GM18505 (cell line): ENCODE measurements around the gene EIF2D.
"Not testable (repeated sequence)": the region's sequence is repeated elsewhere in the genome, so short reads cannot be mapped to it uniquely, and the experiment has no call there.

Source experiments
- ATAC-seq: cut with Tn5 transposase; IDR thresholded peaks from one replicate; pipeline ENCODE4 v1.9.1; 2021; ENCODE audit not compliant: unreplicated experiment
- POLR2A ChIP-seq: IDR thresholded peaks from 4 replicates; pipeline ENCODE4 v1.6.1; 2011; ENCODE audit warnings: borderline replicate concordance; ENCODE audit not compliant: insufficient read depth, insufficient read length; ENCODE audit errors: extremely low read depth

The EIF2D gene

DNA sequence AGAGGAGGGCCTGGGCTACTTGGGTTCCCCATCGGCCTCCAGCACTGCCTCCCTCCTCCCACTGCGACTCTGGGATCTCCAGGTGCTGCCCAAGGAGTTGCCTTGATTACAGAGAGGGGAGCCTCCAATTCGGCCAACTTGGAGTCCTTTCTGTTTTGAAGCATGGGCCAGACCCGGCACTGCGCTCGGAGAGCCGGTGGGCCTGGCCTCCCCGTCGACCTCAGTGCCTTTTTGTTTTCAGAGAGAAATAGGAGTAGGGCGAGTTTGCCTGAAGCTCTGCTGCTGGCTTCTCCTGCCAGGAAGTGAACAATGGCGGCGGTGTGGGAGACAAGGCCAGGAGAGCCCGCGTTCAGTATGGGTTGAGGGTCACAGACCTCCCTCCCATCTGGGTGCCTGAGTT is 24.4 kb downstream of the EIF2D start:
- TF ChIP-seq POLR2A: no peak
- ATAC-seq: no peak

DNA sequence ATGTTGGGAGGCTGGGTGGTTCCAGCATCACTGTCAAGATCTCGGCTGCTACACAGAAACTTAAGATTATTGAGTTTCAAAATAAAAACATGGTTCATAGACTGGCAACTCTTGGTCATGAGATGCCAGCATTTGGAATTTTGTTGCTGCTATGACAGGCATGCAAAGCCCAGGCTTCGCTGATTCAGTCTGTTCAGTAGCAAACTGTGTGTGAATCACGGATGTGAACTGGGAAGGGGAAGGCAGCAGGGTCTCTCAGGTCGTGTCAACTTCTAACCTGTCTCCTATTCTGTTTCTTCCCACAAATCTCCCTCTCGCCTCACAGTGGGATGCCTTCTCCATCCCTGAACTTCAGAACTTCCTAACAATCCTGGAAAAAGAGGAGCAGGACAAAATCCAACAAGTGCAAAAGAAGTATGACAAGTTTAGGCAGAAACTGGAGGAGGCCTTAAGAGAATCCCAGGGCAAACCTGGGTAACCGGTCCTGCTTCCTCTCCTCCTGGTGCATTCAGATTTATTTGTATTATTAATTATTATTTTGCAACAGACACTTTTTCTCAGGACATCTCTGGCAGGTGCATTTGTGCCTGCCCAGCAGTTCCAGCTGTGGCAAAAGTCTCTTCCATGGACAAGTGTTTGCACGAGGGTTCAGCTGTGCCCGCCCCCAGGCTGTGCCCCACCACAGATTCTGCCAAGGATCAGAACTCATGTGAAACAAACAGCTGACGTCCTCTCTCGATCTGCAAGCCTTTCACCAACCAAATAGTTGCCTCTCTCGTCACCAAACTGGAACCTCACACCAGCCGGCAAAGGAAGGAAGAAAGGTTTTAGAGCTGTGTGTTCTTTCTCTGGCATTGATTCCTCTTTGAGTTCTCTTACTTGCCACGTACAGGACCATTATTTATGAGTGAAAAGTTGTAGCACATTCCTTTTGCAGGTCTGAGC is 25.5 kb downstream of the EIF2D start:
- no peak for ATAC-seq
- no peak for TF ChIP-seq POLR2A

DNA sequence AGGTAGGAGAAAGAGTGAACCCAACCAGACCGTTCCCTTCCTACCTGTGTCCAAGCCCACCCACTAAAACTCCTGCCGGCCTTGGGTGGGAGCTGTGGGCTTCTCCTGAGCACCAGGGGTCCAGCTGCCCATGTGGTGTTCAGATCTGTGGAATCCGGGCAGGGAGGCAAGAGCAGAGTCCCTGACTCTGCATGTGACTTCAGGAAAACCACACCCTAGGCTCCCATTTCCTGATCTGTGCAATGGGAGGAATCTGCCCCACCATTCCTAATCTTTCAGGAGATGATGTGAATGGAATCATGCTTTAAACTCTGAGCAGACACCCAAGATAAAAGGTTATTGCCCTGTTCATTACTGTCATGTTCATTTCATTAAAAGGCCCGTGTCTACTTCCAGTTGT is 27.6 kb downstream of the EIF2D start:
- TF ChIP-seq POLR2A: no peak
- ATAC-seq: no peak

DNA sequence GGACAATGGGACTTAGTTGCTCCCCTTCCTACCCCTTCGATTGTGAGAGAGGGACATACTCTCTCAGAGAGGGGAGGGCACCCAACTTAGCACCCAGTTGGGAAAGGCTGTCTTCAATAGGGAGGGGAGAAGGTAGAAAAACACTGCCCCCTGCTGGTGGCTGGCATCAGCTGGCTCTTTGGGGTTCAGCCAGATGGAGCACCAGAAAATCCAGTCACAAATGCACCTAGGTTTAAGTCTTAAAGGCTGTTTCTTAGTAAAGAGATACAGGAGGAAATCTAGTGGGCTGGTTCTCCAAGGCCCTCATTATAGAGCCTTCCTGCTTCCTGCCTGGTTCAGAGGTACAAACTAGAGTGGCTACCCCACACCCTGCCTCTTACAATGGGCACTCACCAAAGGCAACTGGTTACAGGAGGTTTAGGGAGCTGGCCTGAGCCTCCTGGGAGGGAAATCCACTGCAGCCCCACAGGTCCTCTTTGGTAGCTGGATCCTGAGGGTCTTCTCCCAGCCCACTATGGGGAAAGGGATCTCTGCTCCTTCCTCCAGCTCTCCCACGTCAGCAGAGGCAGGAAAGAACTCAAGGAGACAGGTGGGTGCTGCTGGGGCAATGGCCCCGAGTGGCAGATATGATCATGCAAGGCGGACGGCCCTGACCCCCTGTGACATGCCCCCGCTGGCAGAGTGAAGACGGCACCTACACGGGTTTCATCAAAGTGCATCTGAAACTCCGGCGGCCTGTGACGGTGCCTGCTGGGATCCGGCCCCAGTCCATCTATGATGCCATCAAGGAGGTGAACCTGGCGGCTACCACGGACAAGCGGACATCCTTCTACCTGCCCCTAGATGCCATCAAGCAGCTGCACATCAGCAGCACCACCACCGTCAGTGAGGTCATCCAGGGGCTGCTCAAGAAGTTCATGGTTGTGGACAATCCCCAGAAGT is 28.3 kb downstream of the EIF2D start:
- TF ChIP-seq POLR2A: no peak
- ATAC-seq: no peak

DNA sequence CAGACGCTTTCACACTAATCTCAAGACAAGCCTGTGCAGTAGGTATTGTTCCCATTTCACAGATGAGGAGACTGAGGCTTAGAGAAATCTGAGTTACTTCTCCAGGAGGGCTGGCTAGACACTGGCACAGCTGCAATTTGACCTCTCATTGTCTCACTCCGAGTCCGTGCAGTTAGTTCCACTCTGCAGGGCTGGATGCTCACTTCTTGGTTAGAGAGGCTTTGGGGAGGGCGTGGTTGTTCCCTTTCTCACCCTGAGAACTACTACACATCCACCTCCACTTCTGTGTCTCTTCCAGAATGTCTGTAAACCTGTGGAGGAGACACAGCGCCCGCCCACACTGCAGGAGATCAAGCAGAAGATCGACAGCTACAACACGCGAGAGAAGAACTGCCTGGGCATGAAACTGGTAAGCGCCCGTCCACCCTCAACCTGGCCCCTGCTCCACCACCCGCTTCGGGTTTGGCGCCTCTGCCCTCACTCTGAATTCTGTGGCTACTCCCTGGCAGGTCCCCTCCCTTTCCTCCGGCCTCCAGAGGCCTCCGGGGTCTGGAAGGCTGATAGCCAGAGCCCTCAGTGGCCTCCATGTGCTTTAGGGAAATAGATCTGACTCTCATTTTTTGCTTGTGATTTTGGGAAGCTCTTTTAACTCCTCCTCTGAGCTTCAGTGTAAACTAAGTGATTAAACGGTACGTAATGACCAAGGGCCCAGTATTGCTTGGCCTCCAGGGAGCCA is 29.1 kb downstream of the EIF2D start:
- no peak for ATAC-seq
- TF ChIP-seq POLR2A: no peak

DNA sequence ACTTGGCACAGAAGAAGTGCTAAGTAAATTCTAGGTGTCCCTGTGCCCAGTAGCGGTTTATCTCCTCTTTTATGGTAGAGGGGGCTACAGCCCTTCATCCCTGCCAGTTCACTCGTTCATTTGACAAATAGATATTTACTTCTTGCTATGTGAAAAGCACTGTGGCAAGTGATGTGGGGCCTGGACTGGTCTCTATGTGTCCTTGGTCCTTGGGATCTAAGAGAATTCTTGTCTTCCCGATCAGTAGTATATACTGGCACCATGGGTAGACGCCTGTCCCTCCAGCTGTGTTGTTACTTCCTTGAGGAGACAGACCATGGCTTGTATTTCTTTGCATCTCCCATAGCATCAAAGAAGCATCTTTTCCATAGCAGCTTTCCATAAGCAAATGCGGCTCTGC is 29.7 kb downstream of the EIF2D start:
- ATAC-seq: no peak
- no peak for TF ChIP-seq POLR2A

DNA sequence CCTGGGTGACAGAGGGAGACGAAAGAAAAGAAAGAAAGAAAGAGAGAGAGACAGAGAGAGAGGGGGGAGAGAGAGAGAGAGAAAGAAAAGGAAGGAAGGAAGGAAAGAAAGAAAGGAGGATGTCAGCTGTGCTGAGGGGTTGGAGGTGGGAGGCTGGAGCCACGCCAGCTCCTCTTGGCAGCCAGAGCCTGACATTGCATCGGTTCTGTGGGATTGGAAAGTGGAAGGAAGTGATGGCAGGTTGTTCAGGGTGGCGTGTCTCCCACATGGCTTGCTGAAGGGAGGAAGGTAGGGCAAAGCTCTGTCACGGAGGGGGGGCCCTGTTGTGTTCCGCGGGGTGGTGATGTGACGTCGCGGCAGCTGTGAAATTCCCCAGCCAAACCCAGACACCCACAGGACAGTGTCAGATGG is 30.7 kb downstream of the EIF2D start:
- no peak for ATAC-seq
- TF ChIP-seq POLR2A: no peak

DNA sequence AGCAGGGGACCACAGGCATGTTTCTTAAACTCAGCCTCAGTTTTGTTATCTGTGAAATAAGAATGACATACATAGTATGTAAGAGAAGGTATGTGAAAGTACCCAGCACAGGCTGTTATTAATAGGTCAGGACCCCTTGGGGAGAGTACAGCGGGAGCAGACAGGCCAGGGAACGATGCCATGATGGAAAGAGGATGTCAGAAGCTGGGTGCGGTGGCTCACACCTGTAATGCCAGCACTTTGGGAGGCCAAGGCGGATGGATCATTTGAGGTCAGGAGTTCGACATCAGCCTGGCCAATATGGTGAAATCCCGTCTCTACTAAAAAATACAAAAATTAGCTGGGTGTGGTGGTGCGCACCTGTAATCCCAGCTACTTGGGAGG is 31.2 kb downstream of the EIF2D start:
- not testable (repeated sequence) for ATAC-seq

DNA sequence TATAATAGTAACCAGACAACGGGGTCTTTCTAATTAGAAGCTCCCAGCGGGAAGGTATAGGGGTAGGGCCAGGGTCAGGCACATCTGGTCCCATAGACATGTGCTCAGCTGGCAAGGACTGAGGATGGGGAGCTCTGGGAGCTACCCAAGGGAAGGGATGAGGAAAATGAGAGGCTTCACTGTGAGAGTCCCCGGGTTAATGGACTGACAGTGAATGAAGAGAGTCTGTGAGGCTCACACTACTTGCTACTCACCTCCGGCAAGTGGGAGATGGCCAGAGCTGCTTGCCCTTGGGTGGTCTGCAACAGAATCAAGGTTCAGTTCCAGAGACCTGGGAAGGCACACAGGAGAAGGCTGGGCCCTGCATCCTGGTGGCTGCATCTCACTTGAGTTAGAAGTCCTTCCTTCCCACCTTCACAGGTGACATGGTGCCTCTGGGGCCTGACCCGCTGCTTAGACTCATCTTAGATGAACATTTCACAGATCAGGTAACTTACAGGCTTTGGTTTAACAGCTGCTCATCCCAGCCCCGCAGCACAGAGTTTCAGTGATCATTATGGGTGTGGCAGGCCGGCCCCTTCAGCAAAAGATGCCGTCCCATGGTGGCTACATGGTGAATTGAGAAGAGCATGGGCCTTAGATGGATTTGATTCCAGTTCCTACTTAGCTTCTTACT is 31.7 kb downstream of the EIF2D start:
- no peak for TF ChIP-seq POLR2A
- ATAC-seq: no peak

DNA sequence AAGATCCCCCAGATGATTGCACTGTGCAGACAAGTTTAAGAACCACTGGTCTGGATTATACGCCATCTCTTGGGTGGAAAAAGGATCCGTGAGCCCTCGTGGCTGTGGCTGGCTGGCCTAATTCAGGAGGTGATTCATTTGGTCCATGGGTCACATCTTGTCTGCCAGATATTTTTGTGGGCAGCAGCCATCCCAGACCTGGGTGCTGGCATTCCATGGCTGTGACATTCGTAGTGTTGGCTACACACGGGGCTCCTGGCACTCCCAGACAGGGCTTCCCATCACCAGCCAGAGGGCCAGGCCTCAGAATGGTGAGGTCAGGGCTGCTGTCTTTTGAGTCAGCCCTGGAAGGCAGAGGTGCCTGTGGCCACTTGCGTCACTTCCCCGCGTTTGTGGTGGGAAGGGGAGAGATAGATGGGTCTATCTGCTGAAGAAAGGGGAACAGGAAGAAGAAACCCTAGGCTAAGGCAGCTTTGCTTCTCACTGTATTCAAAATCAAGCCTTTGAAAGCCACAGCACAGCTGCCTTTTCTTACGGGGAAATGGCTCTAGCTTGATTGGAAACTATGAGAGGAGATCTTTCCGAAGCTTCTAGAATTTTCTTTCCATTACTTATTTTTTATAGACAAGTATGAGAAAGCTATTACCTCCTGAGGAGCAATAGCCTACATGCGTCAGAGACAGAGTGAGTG is 32.4 kb downstream of the EIF2D start:
- ATAC-seq: peak; percentile 67
- peak; percentile 46 for TF ChIP-seq POLR2A

DNA sequence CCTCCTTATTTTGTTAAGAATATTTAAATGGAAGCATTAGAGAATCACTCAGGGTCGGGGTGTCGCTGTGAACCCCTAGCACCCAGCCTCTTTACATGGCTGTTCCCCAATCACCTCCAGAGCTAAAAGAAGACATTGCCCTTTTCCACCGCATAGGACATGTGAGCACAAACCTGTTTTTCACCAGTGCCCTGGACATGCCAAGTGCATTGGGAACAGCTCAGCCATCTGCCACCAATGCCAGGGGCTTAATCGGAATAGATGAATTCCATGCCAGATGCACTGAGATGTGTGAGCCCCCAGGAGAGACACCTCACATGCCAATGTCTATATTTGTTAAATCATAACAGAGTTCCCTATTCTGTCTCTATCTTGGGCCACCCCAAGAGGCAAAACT is 33.3 kb downstream of the EIF2D start:
- no peak for ATAC-seq
- no peak for TF ChIP-seq POLR2A
